Measurements from ENCODE around the gene IQCM.

The IQCM gene, protein sequence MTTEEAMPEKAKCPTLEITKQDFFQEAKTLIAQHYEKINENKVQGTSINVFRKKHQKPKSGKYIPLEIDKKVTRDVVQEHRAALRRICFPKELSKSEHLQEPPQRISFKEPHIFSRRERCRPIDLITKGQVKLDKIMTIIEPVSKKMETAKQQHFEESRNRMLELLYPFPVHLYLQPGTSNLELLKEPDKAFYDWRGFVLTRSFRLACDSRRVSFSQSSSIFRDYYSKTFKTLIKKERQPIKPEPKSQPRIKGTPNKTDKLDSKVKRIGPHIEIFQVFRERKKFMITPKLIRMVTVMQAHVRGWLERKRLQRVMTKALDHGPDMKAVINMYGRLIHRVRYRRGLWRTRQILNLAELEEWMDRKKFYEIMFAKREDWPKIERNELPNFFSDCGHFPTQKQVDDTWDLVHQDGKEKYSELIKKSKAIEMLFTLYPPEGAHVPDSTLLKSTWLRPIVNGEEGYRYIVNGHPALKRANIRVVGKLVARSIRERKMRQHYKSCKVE

DNA sequence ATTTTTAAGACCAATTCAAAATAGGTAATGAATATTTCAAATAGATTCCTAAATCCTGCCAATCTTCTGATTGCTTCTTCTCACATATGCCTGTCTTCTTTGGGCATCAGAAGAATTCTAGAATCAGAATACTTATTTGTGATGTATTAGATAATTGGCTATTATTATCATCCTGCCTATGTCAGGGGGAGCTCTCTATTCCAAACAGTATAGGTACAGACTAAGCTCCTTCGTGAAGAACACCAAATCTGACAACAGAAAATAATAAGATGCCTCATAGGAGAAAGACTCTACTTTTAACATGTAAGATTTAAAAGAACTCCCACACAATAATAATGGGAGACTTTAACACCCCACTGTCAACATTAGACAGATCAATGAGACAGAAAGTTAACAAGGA is at the start of gene IQCM:
Gene IQCM, minus strand, starts transcription at position 101 of the 400 bp plus-strand sequence. CDS start 73,152 bp downstream, outside the sequence.
- no peak for DNase-seq (ENCODE audit: low spot score)

GRCh38 chr4:149857446-149857845 is 41.8 kb upstream of the IQCM start:
- DNase-seq (ENCODE audit: low spot score): no peak

GRCh38 chr4:149845743-149846142 is 30.1 kb upstream of the IQCM start:
- no peak for DNase-seq (ENCODE audit: low spot score)

DNA sequence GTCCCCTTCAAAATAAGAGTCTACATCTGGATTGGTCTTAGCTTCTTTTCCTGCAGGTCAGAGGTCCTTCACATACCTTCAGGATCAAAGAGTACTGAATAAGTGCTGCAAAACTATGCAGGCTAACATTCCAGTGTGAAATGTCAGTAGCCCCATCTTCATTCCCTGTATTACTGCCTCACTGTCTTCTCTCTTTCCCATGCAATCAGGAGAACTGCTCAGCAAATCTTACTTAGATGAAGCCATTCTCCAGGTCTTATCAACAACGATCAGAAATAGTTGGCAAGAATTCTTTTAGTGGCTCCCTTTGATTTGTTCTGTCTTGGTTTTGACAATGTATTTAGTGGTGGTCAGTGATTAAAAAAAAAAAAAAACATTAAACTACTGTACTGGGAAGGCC is 26.0 kb upstream of the IQCM start:
- DNase-seq (ENCODE audit: low spot score): no peak

GRCh38 chr4:149838036-149838435 is 22.4 kb upstream of the IQCM start:
- DNase-seq (ENCODE audit: low spot score): no peak

- DNase-seq (ENCODE audit: low spot score): no peak
Observed at GRCh38 chr4:149836546-149836945, 20.9 kb upstream of the IQCM start.

GRCh38 chr4:149835280-149835679 is 19.6 kb upstream of the IQCM start:
- no peak for DNase-seq (ENCODE audit: low spot score)

GRCh38 chr4:149831656-149832208 is 16.1 kb upstream of the IQCM start:
- DNase-seq (ENCODE audit: low spot score): no peak

- DNase-seq (ENCODE audit: low spot score): no peak
Observed at GRCh38 chr4:149830823-149831222, 15.2 kb upstream of the IQCM start.

GRCh38 chr4:149825336-149825735 is 9.7 kb upstream of the IQCM start:
- DNase-seq (ENCODE audit: low spot score): no peak

DNA sequence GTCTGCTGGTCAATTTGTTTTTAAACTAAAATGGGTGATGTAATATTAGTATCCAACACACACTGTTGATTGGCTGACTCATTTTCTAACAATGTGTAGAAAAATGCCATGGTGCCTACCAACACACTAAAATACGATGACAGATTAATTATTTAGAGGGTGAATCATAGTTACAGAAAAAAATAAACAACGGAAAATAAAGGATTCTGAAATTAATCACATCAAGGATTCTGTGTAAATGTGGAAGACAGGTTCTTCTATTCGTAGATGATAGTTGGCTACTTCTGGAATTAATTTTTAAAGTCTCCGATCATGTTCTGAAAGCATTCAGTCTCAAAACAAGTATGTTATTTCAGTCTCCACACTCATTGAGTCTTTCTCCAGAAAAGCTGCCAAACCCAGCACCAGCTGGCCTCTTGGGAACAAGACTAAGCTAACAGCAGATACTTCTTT is 8.2 kb upstream of the IQCM start:
- peak; percentile 63 for DNase-seq (ENCODE audit: low spot score)

GRCh38 chr4:149801416-149801815 is 14.2 kb downstream of the IQCM start:
- DNase-seq (ENCODE audit: low spot score): no peak

DNA sequence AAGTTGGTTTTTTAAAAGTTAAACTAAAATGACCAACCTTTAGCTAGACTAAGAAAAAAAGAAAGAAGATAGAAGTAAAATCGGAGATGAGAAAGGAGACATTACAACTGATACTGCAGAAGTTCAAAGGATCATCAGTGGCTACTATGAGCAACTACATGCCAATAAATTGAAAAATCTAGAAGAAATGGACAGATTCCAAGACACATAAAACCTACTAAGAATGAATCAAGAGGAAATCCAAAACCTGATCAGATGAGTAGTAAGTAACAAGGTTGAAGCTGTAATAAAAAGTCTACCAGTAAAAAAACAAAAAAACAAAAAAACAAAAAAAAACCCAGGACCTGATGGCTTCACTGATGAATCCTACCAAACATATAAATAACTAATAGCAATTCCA is 16.1 kb downstream of the IQCM start:
- no peak for DNase-seq (ENCODE audit: low spot score)

GRCh38 chr4:149796381-149796780 is 19.3 kb downstream of the IQCM start:
- DNase-seq (ENCODE audit: low spot score): no peak

DNA sequence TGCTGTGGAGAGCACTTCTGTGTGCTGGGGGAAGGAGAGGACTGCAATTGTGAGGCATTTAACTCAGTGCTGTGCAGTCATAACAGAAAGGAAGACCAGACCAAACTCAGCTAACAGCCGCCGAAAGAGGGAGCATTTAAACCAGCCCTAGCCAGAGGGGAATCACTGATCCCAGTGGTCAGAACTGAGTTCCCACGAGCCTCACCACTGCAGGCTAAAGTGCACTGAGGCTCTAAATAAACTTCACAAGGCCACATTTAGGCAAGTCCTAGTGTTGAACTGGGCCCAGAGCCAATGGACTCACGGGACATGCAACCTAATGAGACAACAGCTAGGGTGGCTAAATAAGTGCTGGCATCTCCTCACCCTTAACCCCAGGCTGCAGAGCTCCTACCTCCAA is 20.4 kb downstream of the IQCM start:
- no peak for DNase-seq (ENCODE audit: low spot score)

- DNase-seq (ENCODE audit: low spot score): no peak
Observed at GRCh38 chr4:149794352-149794751, 21.3 kb downstream of the IQCM start.

DNA sequence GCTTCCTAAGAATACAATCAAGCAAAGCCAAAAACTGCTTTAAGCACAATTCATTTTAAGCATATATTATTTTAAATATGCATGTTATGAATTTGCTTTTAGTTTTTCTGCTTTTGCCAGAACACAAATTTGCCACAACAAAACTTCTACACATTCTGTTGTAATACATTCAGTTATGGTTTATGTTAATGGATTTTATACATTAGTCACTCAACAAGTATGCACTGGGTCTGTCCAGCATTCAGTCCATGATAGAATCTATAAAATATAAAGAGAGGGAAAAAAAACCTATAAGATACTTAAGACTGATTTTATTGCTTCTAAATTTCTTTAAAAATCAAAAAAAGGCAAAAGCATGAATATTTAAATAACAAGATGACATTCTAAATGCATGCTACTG is 22.2 kb downstream of the IQCM start:
- DNase-seq (ENCODE audit: low spot score): no peak

DNA sequence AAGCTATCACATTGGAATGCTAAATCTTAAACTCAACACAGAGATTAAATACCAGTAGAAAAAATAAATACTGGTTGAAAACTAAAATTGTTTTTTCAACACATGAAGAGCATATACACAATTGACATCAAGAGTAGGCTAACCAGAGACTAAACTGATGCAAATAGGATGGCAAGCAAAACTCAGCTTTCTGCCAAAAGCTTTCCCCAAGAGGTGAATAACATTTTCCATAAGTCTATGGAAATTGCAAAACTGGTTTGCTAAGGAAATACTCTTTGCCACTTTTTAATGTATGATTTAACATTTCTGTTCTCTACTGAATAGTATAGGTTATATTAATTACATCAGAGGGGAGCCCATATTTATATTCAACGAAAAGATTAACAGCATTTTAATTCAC is 23.8 kb downstream of the IQCM start:
- no peak for DNase-seq (ENCODE audit: low spot score)

- DNase-seq (ENCODE audit: low spot score): no peak
Observed at GRCh38 chr4:149790172-149790907, 25.3 kb downstream of the IQCM start.

DNA sequence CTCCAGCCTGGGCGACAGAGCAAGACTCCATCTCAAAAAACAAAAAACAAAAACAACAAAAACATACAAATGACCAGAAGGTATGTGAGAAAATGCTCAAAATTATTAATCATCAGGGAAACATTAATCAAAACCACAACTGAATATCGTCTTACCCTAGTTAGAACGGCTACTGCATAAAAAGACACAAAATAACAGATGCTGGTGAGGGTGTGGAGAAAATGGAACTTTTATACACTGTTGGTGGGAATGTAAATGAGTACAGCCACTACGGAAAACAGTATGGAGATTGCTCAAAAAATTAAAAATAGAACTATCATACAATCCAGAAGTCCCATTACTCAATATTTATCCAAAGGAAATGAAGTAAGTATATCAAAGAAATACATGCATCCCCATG is 27.3 kb downstream of the IQCM start:
- DNase-seq (ENCODE audit: low spot score): no peak

GRCh38 chr4:149785696-149786431 is 29.8 kb downstream of the IQCM start:
- DNase-seq (ENCODE audit: low spot score): no peak

- DNase-seq (ENCODE audit: low spot score): peak; percentile 56
Observed at GRCh38 chr4:149784018-149784417, 31.6 kb downstream of the IQCM start.
